VCaP (cell line): ENCODE measurements around the gene PPIL6.
A peak's percentile ranks its signal among the peaks of the same experiment; 100 is the strongest.

Source experiments
- H3K27ac ChIP-seq: fragments of 450-650 bp; 2 replicates; pipeline ENCODE4 v1.5.1; 2017
- CTCF ChIP-seq: fragments of 450-650 bp; conservative IDR thresholded peaks from 2 replicates; pipeline ENCODE4 v1.5.1; 2017; ENCODE audit warnings: mild to moderate bottlenecking, moderate library complexity

Gene PPIL6

GRCh38 chr6:109388265-109388664, 52.2 kb downstream of the PPIL6 start:
- H3K27ac ChIP-seq, result no peak overlapping the region
- TF ChIP-seq CTCF, result no peak

DNA sequence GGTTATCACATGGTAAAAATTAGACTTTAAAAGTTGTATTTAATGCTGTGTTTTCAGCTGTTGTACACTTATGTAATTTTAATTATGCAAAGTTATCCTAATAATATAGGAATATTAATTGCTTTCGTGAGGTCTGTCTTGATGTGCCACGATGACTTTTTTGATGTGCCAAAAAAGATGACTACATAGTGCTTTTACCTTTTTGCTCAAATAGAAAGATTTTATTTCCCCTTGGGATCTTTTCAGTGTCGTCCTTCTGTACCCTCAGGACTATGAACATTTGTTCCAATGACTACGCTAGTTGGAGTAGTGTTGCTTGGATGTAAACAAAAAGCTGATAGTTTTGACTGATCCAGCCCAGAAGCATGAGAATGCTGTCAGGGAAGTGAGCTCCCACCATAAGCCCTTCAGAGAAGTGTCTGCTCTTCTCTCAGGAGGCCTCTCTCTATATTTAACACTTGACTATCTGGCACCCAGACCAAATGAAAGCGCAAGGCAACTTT, 56.9 kb downstream of the PPIL6 start:
- 0 out of 2 replicates have a peak, but pooled peaks have one; percentile 42 for TF ChIP-seq CTCF
- H3K27ac ChIP-seq, result peak overlapping the region; percentile 99

DNA sequence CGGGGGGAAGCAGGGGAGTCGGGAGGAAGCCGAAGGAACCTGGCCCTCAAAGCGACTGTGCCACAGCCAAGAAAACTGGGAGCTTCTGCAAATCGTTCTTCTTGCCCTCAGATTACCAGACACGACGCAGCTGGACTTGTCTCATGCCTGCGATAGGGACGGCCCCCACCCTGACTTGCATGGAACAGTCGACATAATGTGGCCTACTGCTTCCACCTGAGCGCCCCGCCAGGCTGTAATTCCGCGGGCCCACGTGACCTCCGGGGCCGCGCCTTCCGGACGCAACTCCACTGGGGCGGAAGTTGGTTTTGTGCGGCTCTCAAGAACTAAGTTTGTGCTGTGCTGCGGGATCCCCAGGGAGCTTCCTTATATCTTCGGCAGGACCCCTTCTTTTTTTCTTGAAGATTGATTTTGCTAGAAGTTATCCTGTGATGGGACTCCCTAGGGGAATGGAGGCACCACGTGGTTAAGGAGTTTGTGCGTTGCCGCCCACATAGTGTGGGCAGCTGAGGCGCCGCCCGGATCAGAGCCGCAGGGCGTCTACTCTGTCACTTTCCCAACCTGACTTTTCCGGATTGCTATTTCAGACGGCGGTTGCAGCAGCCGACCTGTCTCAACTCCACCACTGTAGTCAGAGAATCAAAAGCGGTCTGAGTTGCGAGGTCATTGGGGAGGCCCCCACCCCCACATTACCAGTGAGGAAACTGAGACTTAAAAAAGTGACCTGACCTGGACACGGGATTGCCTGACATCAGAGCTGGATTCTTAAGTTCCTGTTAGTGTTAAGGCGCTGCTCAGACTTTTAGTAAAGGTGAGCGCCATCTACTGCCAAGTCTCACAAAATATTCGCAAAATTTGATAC, 57.6 kb downstream of the PPIL6 start:
- peak; percentile 75 for TF ChIP-seq CTCF

DNA sequence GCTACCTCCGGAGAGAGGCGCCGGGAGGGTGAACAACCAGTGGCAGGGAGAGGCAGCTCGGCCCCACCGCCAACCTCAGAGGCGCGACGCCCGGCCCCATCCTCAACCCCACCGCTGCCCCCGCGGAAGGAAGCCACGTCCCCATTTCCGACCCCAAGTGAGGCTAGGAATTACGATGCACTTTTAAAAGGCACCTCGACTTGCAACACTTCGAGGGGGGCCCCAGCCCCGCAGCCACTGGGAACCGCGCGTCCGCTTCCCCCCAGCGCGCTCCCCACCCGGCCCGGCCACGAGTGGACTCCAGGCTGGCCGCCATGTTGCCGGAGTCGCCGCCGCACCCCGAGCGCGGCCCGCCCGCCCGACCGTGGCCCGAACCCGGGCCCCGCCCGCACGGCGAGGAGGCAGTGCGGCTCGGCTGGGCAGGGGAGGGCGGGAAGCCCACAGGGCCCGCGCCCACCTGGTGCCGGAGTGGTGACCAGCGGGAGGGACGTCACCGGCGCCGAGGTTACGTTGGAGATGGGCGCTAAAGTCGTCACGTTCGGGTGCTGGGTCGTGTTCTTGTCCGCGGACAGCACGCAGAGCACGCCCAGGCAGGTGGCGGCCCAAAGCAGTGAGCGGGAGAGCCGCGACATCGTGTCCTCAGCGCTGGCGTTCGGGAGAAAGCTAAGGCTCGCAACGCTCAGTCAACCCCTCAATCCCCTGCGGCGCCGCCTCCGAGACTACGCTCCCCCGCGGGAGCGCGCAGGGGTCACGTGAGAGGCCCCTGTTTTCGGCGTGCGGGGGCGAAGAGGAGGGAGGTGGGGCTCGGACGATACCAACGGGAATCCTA, 58.5 kb downstream of the PPIL6 start, which contains the start of gene CD164:
CD164 (minus strand) TSS at position 721 of the 829 bp plus-strand sequence; CDS start at position 632, 89 bp downstream.
- TF ChIP-seq CTCF, result no peak

More for the DNA sequence above, 57.6 kb downstream of the PPIL6 start:
- peak overlapping the region; percentile 99 for H3K27ac ChIP-seq

DNA sequence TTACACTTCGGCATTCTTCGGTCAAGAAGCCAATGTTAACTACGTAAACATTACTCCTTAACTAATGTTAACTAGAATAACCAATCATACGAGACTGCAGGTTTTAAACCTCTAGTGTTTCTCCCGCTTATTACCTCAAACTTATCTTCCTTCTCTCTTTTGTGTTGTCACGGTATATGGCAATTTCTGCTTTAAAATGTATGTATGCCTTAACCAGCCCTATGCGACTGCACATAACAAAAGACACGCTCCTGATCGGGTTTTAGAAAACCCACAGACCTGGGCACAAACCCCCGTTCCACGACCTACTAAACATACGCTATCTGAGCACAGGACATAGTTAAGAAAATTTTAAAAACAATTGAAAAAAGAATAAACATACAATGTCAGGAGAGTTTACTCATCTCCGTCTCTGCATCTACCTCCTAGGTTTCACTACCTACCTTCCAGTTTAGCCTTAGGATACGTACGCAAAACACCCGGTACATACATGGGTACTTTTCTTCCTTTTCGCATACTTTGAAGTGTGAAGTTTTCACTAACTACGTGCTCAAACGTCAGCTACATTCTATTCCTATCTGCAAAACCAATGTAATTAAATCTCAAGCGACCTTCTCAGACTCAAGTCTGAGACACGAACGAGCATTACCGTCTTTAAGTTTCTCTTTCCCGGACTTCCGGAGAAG, 59.2 kb downstream of the PPIL6 start:
- no peak for TF ChIP-seq CTCF
- H3K27ac ChIP-seq, result peak overlapping the region; percentile 99

More for the DNA sequence above, 58.5 kb downstream of the PPIL6 start, which contains the start of gene CD164:
- H3K27ac ChIP-seq, result peak within 1 kb of the TSS; percentile 99

GRCh38 chr6:109379711-109380110, 60.7 kb downstream of the PPIL6 start:
- H3K27ac ChIP-seq, result peak overlapping the region; percentile 99
- TF ChIP-seq CTCF, result no peak
